ENCODE results near the gene CDKN2B-AS1. TPM values are rescaled to one million over a fixed set of nuclear protein-coding genes. Genes with fewer than 3 reads are reported as not detected.
A peak's percentile ranks its signal among the peaks of the same experiment; 100 is the strongest.

Gene CDKN2B-AS1
- total RNA-seq, 6 experiments from 2014 or later, result 0.61 to 1.5 (median 1.2) TPM

GRCh38 chr9:22078081-22078480 lies 83.5 kb downstream of the CDKN2B-AS1 start:
- DNase-seq, result no peak
- H3K9me3 Mint-ChIP-seq, result no peaks in the 10 kb centered on the region
- no peak for TF ChIP-seq CTCF (IDR thresholded peaks at IDR 0.05)
- no peaks in the 10 kb centered on the region for H3K36me3 Mint-ChIP-seq (ENCODE audit: low read depth)
- H3K27me3 Mint-ChIP-seq (ENCODE audit: insufficient read depth), result no peaks in the 10 kb centered on the region
- H3K27ac Mint-ChIP-seq, result no peak overlapping the region
- no peaks in the 10 kb centered on the region for H3K4me1 Mint-ChIP-seq (ENCODE audit: low read depth)
- no peak overlapping the region for H3K4me3 Mint-ChIP-seq

DNA sequence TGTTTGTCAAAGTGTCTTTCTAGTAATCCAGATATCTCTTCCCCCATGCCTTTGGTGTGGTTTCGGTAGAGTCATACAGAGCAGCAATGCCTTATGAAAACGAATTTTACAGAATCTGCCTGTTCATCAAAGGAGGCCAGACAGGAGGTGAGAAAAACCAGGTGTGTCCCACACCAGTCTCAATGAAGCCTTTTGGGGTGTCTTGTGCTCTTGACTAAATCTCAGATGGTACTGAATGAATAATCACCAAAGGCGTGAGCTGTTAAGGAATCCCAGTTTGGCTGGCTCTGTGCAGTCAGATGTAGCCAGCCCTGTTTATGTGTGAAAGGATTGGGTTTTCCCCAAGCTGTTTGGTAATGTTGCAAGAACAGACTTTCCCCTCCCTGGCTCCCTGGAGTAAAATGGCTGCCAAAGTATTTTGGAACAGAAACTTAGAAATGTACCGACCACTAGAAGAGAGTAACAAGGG lies 85.3 kb downstream of the CDKN2B-AS1 start:
- DNase-seq, result no peak
- Mint-ChIP-seq H3K9me3 (no peaks in the 10 kb centered on the region), H3K36me3 (ENCODE audit: low read depth) (no peaks in the 10 kb centered on the region), H3K27me3 (ENCODE audit: insufficient read depth) (no peaks in the 10 kb centered on the region), H3K4me1 (ENCODE audit: low read depth) (peaks cover 17% of the 10 kb centered on the region), H3K27ac (no peak overlapping the region), H3K4me3 (no peak overlapping the region)
- TF ChIP-seq CTCF (IDR thresholded peaks at IDR 0.05), result no peak

- TF ChIP-seq CTCF (IDR thresholded peaks at IDR 0.05), result no peak
- Mint-ChIP-seq H3K27me3 (ENCODE audit: insufficient read depth) (no peaks in the 10 kb centered on the region), H3K4me3 (peak overlapping the region; percentile 57), H3K4me1 (ENCODE audit: low read depth) (peaks cover 30% of the 10 kb centered on the region), H3K36me3 (ENCODE audit: low read depth) (peaks cover 5% of the 10 kb centered on the region; the same call in 1 of the 2 replicates), H3K27ac (peak overlapping the region; percentile 85), H3K9me3 (no peaks in the 10 kb centered on the region)
- peak; percentile 94 for DNase-seq
Measured at GRCh38 chr9:22084336-22085035, 89.9 kb downstream of the CDKN2B-AS1 start.

GRCh38 chr9:22088053-22088716 lies 93.6 kb downstream of the CDKN2B-AS1 start:
- DNase-seq, result no peak
- TF ChIP-seq CTCF (IDR thresholded peaks at IDR 0.05), result no peak
- Mint-ChIP-seq H3K27me3 (ENCODE audit: insufficient read depth) (no peaks in the 10 kb centered on the region), H3K9me3 (peaks cover 15% of the 10 kb centered on the region; the same call in 1 of the 2 replicates), H3K4me3 (no peak overlapping the region), H3K36me3 (ENCODE audit: low read depth) (peaks cover 22% of the 10 kb centered on the region), H3K4me1 (ENCODE audit: low read depth) (peaks cover 30% of the 10 kb centered on the region), H3K27ac (no peak overlapping the region)

DNA sequence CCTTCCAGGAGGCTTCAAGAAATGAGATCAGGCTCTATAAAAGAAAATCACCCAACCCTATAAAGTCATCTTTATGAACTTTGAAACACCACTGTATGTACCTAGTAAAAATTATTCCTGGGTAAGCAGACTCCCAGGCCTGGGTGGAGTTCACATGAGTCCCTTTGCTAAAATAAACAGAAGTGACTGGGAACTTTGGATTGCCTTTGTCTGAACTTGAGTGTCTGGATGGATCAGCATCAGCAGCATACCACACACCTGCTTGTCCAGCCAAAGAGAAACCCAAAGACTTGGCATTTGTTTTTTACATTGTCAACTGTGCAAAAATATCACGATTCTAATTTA lies 94.1 kb downstream of the CDKN2B-AS1 start:
- Mint-ChIP-seq H3K4me1 (ENCODE audit: low read depth) (peaks cover 26% of the 10 kb centered on the region), H3K27ac (no peak overlapping the region), H3K27me3 (ENCODE audit: insufficient read depth) (no peaks in the 10 kb centered on the region), H3K9me3 (peaks cover 15% of the 10 kb centered on the region; the same call in 1 of the 2 replicates), H3K36me3 (ENCODE audit: low read depth) (peaks cover 22% of the 10 kb centered on the region), H3K4me3 (no peak overlapping the region)
- DNase-seq, result no peak
- no peak for TF ChIP-seq CTCF (IDR thresholded peaks at IDR 0.05)

Data from HFFc6 (cell line).